GM18951 (cell line): ENCODE results near the gene PITPNM3.

Source experiments
- POLR2A ChIP-seq: IDR thresholded peaks from 4 replicates; pipeline ENCODE4 v1.6.1; 2011; ENCODE audit warnings: mild to moderate bottlenecking; ENCODE audit not compliant: insufficient read length, insufficient read depth; ENCODE audit errors: extremely low read depth
- in situ Hi-C: fragments of 300-500 bp; cut with MboI; formaldehyde crosslinking; loops from one replicate; pipeline ENCODE4 v1.12.0; 2022; ENCODE audit warnings: low sequenced_read_pairs, mixed read lengths, inconsistent platforms; ENCODE audit not compliant: unreplicated experiment

Gene PITPNM3

GRCh38 chr17:6551869-6552531 is 4.4 kb downstream of the PITPNM3 start:
- in situ Hi-C loops = no loop called here
- TF ChIP-seq POLR2A = no peak

DNA sequence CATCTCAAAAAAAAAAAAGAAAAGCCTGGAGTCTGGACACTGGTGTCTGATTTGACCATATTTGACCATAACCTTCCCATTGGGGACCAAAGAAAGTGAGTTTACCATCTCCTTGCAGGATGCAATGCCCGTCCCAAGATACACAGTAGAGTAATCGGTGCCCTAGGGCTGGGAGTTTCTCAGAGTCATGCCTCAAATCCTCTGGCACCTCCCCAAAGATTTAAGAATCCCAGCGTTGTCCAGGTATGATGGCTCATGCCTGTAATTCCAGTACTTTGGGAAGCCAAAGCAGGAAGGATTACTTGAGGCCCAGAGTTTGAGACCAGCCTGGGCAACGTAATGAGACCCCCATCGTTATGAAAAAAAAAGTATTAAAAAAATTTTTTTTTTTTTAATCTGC is 5.0 kb downstream of the PITPNM3 start:
- no peak for TF ChIP-seq POLR2A

DNA sequence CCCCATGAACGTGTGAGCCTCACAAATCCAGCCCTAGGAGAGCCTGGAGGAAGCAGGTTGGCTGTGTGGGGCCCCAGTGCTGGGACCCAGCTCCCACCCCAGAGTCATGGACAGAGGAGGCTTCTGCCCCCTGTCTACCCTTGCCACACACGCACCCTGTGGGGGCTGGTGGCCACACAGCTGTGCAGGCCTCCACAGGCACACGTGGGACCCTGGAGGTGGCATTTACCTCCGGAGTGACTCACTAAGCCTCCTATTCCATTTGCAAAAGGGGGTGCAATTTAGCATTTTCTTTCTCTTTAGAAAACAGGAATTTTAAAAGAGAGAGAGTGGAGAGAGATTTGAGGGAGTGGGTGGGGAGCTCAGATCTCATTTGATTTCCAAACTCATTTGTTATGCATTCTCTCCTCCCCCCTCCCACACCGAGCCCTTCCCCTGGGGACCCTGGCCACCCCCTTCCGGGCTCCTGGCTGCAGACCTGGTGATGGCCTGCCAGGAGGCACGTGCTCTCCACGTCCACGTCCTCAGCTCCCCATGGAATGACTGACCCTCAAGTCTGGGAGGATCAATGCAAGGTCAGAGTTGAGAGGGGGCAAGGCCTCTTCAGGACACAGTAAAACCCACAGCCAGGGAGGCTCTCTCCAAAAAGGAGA is 6.8 kb downstream of the PITPNM3 start:
- no peak for TF ChIP-seq POLR2A
- in situ Hi-C loops = no loop called here

More for the DNA sequence above, 5.0 kb downstream of the PITPNM3 start:
- in situ Hi-C loops = no loop called here

DNA sequence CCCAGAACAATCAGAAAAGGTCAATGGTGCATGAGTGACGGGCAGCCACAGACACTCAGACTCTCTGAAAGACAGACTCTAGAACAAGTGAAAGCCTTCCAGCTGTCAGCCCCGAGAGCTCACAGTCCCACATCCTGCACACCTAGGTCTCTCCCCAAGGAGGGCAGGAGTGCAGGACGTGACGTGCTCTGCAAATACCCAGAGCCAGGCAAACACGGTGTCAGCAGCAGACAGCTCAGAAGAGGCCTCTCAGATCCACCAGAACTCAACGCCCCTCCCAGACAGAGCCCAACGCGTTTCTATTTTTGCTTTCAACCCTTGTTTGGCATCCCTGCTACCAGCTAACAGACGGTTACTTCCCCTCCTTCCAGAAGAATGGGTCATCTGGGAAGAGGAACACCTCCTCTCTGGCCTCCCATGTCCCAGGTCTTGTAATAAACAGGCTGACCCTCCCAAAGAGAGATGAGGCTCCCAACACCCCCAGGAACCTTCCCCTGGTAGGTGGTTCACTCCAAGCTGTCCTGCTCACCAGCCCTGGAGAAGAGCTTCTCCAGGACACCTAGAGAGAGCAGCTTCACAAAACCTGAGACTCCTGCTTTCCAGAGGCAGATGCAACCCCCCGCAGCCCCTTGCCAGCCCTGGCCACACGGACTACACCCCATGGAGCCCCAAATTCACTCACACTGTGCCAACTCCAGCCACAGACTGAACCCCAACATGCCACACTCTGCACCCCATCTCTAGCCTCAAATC is 7.6 kb downstream of the PITPNM3 start:
- in situ Hi-C loops = no loop called here
- TF ChIP-seq POLR2A = no peak

DNA sequence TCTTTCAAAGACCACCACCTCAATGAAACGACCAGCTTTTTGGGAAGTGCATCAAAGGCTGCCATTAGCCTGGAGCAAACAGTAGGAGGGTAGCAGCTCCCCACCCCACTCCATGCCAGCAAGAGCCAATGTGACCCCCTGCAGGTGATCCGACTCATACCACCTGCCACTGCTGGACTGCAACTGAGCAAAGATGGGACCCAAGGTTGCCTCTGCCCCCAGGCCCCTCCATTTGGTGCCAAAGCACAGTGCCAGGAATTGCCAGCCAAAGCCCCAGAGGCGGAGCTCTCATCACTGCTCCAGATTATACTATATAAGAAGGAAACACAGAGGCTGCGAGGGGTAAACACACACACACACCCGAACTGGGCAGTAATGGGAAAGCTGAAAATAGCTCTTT is 8.3 kb downstream of the PITPNM3 start:
- in situ Hi-C loops = no loop called here

DNA sequence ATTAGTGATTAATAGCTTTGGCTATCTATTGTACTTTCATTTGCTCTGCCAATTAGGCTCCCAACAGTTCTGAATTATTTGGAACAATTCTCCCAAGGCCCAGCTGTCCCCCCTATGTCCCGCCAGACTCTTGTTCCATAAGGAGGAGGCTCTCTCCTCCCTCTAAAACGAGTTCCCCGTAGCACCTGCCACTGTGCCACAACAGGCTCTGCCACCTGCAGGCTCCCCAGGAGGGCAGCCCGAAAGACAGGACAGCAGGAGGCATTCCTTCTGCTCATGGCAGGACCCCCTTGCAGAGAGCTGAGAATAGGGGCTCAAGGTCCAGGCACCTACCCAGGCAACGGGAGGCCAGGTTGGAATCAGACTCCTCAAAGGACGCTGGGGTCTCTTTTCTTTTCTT is 9.0 kb downstream of the PITPNM3 start:
- in situ Hi-C loops = no loop called here
- TF ChIP-seq POLR2A = no peak

More for the DNA sequence above, 8.3 kb downstream of the PITPNM3 start:
- TF ChIP-seq POLR2A = no peak

GRCh38 chr17:6546069-6546718 is 10.2 kb downstream of the PITPNM3 start:
- in situ Hi-C loops = no loop called here
- TF ChIP-seq POLR2A = no peak

GRCh38 chr17:6545291-6545690 is 11.1 kb downstream of the PITPNM3 start:
- in situ Hi-C loops = no loop called here
- TF ChIP-seq POLR2A = no peak

DNA sequence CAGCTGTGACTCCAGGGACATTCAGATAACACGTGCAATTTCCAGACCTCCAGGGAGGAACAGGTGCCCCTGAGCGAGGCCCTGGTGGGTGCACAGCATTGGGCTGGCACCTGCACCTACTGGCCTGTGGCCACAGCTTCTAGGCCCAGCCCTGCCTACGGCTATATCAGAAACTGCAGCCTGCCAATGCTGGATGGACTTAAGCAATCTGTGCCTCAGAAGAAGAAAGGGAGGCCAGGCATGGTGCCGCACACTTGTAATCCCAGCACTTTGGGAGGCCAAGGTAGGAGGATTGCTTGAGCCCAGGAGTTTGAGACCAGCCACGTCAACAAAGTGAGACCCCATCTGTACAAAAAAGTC is 12.4 kb downstream of the PITPNM3 start:
- in situ Hi-C loops = no loop called here
- no peak for TF ChIP-seq POLR2A

DNA sequence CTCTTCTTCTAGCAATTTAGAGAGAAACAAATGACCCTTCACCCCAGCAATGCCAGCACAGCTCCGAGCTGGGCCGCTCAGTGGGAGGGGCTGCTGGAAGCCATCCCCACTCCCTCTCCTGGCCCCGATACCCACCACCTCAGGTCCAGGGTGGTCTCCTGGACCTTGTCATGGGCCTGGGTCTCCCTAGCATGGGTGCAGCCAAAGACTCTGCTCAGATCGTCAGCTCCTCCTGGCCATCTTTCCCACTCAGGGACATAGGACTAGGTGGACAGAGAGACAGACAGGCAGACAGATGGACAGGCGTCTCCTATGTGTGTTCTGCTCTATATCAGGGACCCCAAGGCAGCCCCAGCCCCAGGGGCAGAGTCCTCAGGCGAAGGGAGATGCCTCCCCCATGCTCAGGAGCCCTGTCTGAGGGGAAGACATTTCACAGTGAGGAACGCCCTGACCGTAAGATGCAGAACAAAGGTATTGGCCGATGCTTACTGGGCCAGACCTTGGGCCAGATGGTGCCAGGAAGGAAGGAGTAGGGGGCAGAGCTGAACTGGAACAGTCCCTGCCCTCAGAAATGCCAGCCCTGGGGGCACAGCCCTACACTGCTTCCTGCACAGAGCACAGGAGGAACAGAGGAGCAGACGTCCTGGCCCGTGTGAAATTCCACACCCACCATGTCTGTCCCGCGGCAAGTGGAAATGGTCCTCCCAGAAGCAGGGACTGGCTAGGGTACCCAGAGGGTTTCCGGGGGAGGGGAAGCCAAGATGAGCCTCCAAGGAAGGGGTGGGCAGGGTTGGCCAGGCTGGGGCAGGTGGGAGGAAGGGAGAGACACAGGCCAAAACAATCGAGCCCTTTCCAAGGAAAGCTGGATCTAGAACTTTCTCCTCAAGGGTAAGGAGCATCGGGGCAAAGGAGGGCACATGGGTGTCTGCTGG is 13.0 kb downstream of the PITPNM3 start:
- in situ Hi-C loops = no loop called here
- no peak for TF ChIP-seq POLR2A

- no peak for TF ChIP-seq POLR2A
- in situ Hi-C loops = no loop called here
Observed at GRCh38 chr17:6542577-6542976, 13.8 kb downstream of the PITPNM3 start.

DNA sequence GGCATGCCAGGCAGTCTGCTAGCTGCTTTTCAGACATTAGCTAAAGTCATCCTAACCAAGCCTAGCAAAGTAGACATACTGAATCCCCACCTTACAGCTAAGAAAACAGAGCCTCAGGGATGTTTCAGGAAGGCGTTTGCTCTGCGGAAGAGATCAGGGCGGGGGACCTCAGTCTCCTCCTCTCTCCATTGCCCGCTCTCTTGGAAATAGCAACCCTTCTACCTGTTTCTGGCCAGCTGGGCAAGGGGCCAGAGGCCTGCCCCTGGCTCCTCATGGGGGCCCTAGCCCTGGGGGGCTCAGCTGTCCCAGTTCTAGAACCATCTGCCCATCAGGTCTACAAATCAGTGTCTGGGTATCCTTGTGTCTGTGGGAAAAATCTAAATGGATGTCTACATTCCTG is 14.5 kb downstream of the PITPNM3 start:
- TF ChIP-seq POLR2A = no peak
- in situ Hi-C loops = no loop called here

DNA sequence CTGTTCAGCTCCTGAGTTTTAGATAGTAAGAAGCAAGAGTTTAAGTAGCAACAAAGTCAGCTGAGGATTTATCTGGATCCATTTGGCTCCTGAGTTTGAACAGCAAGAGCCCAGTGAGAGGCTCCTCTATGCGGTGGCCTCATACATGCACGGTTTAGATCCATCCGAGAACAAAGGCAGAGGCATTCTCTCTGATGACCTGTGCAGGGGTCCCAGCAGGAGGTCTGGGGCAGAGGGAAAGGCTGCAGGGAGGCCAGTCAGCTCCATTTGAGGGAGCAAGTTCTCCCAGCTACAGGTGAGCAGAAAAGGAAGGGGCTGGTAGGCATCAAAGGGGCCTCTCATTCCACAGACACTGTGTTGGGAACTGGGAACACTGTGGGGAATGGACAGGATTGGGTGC is 16.5 kb downstream of the PITPNM3 start:
- in situ Hi-C loops = no loop called here
- no peak for TF ChIP-seq POLR2A

DNA sequence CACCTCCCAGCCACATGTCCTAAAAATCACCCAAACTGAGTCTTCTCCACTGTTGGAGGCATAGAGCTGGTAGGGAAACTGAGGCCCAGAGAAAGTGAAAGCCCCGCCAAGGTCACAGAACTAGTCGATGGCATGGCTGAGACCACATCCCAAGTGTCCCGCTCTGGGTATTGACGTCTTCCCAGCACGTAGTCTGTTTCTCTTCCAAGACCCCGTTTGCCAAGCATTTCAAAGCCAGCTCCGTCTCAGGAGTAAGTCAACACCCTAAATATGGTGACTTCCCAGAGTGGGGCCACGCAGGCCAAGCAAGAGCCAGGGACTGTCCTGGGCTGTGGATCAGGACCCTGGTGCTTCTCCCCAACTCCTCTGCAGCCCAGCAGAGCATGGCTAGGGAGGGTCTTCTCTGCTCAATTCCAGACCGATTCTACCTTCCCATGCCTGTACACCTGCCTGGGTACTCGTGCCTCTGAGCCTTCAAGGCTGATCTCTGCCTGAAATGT is 19.7 kb downstream of the PITPNM3 start:
- in situ Hi-C loops = no loop called here
- no peak for TF ChIP-seq POLR2A
